DMS153 (cell line): ENCODE data around the gene ARL16.
A peak's percentile ranks its signal among the peaks of the same experiment; 100 is the strongest.

Experiments
- DNase-seq: peaks from one replicate; lab custom pipeline; 2025; lab: John Stamatoyannopoulos, UW

ARL16 gene

GRCh38 chr17:81644496-81644895 is 39.1 kb downstream of the ARL16 start:
- DNase-seq, result no peak

- no peak for DNase-seq
These were observed 41.6 kb downstream of the ARL16 start for GRCh38 chr17:81641825-81642489.

- no peak for DNase-seq
These were observed 43.6 kb downstream of the ARL16 start for GRCh38 chr17:81640011-81640410.

GRCh38 chr17:81638683-81639082 is 44.9 kb downstream of the ARL16 start:
- no peak for DNase-seq

DNA sequence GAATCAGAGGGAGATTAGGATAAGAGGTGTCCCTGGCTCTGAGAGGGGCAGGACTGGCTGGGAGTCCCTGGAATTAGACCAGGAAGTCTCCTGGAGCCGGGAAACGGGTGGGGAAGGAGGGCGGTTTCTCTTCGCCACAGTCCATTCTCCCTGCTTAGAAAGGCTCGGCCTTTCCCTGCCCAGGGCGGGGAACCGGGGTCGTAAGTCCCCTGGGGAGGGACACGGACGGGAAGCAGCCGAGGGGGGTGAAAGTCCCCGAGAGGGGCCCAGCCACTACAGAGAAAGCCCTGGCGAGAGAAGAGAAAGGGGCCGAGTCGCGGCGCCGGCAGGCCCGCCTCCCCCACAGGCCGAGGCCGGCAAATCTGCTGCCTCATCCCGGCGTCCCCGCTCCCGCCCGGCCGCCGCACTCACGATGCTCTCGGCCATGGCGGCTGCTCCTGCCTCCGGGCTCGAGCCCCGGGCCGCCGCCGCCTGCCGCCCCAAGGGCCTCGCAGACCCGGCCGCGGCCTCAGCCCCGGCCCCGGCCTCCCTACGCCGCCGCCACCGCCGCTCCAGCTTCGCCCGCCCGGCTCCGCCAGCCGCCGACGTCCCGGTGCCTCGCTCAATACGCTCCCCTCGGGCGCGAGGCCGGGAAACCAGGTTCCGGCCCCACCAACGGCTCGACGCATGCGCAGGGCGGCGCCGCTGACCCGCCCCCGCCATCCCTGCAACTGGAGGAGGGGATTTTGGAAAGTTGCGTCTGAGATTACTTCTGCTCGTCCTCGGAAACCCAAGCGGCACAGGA is 46.9 kb downstream of the ARL16 start, which contains the start of the genes NPLOC4 and TSPAN10:
Gene NPLOC4 (minus strand): TSS at position 608 of the 784 bp plus-strand sequence. CDS start 182 bp downstream, at position 426.
Gene TSPAN10 (plus strand): TSS at position 692 of the 784 bp plus-strand sequence. CDS start 5,217 bp downstream, outside the sequence.
- DNase-seq, result peak; percentile 28

- no peak for DNase-seq
These were observed 47.6 kb downstream of the ARL16 start for GRCh38 chr17:81635973-81636504.

DNA sequence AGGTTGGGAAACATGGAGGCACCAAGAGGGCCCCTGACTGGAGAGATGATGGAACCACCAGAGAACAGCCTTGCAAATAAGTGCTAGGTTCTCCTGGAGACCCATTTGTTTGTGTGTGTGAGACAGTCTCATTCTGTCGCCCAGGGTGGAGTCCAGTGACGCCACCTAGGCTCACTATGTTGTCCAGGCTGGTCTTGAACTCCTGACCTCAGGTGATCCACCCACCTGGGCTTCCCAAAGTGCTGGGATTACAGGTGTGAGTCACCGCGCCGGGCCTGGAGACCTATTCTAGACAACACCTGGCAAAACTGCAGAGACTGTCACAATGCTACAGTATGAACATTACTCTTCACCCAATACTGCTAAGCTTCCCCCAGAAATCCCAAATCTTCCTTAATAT is 48.2 kb downstream of the ARL16 start:
- no peak for DNase-seq

DNA sequence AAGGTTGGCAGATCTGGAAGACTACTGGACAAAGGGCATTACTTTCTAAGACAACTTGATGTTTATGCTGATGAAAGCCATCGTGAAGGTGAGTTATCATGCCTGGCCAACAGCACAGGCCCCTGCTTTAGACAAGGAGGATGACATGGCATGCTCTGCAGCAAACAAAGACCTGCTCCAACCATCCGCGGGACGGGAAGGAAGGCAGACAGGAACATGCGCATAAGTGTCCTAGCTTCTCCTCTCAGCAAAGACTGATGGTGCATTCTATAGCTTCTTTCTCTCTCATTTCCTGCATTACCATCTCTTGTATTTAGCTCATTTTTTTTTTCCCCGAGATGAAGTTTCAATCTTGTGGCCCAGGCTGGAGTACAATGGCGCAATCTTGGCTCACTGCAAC is 52.1 kb downstream of the ARL16 start:
- DNase-seq, result no peak
